OCI-M2 (cell line): ENCODE data around the gene KRTAP4-11.
"Not testable (repeated sequence)": the region's sequence is repeated elsewhere in the genome, so short reads cannot be mapped to it uniquely, and the experiment has no call there.

Experiments used
- DNase-seq: peaks from one replicate; lab custom pipeline; 2025; ENCODE audit not compliant: unreplicated experiment; lab: John Stamatoyannopoulos, UW

Gene KRTAP4-11

DNA sequence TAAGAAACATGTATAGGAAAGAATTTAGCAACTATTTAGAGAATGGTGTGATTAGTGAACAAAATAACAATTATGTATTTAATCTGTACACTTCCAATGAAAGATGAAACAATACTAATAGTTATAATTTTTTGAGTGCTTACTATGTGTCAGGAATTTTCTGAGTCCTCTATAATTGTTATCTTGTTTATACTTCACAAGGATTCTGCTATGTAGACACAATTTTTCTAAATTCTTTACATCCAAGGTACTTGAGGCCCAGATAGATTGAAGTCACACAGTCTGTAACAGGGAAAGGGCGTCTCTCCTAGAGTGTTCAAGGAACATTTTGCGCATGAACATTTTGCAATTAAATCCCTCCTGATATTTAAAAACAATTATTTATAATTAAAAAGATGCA lies 6.9 kb upstream of the KRTAP4-11 start:
- no peak for DNase-seq

DNA sequence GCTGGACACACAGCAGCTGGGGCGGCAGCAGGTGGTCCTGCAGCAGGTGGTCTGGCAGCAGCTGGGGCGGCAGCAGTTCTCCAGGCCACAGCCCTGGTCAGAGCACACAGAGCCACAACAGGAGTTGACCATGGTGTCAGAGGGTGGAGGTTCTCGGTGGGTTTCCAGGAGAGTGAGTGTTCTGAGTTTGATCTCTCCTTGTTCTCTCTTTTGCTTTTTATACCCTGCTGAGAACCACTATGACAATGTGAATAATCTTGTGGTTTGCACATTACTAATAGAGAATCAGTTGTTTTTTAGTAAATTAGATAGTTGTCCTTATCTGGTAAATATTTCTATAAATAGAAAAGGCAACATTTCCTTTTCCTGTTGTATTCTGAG lies 5.8 kb upstream of the KRTAP4-11 start, which contains the start of gene KRTAP4-12:
Gene KRTAP4-12, minus strand, starts transcription at position 192 of the 381 bp plus-strand sequence. Its CDS starts 60 bp downstream, at position 132.
- DNase-seq: not testable (repeated sequence)

DNA sequence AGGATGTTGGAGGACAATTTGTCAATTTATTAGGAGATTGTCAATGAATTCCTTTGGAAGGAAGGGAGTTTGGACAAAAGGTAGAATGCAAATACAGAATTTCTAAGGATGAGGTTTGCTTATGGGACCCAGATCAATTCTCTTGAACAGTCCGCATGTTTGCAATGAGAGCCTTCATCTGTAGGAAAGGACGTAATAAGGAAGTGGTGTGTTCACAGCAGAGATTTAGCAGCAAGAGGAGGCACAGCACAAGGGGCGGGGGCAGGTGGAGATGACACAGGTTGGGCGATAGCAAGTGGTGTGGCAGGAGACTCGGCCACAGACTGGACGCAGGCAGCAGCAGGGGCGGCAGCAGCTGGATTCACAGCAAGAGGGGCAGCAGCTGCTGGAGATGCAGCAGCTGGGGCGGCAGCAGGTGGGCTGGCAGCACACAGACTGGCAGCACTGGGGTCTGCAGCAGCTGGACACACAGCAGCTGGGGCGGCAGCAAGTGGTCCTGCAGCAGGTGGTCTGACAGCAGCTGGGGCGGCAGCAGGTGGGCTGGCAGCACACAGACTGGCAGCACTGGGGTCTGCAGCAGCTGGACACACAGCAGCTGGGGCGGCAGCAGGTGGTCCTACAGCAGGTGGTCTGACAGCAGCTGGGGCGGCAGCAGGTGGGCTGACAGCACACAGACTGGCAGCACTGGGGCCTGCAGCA lies 5.3 kb upstream of the KRTAP4-11 start:
- not testable (repeated sequence) for DNase-seq

DNA sequence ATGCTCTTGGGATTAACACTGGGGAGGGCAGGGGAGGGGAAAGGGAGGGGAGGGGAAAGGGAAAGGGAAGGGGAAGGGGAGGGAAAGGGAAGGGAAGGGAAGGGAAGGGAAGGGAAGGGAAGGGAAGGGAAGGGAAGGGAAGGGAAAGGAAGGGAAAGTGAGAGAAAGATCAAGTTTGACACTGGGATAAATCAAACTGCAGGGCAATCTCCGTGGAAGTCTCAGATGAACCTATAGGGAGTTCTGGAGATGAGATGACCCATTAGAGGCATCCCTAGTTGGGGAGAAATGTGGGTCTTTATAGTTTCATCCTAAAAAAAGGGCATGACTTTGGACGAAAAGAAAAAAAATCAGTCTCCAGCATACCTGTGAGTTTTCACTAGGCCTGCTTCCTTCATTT lies 3.6 kb upstream of the KRTAP4-11 start:
- DNase-seq: no peak

DNA sequence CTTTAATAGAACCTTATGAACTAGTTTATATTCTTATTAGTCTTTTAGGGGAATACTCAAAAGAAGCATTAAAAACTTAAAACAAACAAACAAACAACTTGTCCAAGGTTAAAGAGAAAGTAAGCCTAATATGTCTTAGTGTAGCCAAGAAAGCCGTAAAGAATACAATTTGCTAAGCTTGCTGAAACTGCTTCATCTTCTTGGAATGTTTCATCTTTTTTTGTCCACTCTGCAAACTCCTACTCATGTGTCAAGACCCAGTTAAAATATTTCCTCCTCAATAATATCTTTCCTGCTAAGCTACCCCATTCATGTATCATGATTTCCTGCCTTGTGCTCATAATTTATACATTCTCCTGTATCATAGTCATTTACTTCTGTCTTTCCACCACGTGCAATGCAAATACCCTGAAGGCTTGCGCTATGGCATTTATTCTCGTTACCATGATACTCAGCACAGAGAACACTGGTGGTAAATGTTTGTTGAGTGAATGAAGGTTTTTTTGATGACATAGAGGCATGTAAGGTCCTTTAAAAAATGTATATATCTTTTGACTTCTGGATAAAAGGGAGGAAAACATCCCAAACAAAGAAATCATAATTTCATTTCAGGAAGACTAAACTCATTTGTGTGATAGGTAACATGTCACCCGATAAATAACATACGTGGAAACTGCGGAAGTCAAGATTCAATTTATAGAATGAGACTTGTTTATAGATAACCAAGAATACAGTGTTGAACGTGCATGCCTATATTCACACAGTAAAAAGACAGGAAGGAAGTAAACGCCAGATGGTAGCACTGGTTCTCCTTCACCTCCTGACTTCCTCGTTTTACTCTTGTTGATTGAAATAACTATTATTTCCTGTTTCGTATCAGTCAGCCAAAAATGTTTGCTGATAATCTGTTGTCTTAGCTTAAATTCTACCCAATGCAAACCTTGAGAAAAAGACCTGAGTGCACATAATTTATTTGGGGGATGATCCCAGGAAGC lies 1.8 kb upstream of the KRTAP4-11 start:
- not testable (repeated sequence) for DNase-seq

DNA sequence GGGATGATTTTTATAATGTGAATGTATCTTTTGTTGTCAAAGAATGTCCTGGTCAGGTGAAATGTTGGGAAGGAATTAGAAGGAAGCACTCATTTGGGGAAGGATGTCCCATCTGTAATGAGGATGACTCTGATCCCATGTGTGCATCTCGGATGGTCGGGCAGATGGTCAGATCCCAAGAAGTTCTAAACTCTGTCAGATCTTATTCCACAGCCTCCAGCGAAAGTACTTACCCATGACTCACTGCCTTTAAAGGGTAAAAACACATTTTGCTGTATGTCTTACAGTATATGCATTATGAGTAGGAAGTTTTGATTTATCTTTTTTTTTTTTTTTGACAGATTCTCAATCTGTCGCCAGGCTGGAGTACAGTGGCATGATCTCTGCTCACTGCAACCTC lies 548 bp upstream of the KRTAP4-11 start:
- no peak for DNase-seq

DNA sequence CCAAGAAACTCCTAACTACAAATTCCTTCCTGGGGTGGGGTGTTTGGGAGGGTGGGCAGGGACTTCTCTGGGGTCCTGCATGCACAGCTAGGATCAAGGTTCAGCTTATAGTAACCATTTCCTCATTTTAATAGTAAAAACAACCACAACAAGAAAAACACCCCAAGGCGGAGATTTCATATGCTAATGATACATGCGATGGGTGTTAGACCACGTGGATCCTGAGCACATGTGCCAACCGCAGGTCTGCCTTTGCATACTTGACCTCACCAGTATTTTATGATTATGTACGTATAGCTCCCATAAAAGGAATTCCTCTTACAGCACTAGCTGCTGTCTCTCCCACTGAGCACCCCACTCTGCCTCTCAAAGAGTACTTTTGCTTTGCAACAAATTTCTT lies 1.9 kb downstream of the KRTAP4-11 start:
- no peak for DNase-seq

DNA sequence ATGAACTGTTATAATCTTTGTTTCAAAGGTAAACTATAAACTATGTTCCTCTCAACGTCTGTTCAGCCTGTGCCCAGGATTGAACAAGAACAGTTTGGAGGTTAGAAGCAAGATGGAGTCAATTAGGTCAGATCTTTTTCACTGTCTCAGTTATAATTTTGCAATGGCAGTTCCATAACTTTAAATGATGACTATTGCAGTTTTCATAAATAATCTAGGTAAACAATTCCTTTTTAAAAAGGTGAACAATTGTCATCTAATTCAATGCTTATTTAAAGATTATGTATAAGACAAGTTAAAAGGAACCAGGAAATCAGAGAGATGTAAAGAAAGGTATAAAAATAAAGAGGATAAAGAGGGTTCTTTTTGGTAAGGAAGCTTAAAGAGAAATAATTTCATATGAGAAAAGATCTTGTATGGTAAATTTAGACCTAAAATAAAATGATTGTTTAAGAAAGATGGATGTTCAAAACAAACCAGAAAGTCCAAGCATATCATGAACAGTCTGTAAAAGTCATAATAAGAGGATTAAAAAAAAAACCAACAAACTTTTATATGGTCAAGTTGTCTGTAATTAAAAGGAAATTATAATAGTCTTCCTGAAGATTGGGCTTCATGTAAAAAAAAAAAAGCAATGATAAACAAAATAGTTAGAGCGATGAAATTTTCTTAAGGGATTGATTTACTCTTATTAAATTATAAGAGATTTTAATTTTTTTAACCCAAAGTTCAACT lies 6.9 kb downstream of the KRTAP4-11 start:
- DNase-seq: no peak

DNA sequence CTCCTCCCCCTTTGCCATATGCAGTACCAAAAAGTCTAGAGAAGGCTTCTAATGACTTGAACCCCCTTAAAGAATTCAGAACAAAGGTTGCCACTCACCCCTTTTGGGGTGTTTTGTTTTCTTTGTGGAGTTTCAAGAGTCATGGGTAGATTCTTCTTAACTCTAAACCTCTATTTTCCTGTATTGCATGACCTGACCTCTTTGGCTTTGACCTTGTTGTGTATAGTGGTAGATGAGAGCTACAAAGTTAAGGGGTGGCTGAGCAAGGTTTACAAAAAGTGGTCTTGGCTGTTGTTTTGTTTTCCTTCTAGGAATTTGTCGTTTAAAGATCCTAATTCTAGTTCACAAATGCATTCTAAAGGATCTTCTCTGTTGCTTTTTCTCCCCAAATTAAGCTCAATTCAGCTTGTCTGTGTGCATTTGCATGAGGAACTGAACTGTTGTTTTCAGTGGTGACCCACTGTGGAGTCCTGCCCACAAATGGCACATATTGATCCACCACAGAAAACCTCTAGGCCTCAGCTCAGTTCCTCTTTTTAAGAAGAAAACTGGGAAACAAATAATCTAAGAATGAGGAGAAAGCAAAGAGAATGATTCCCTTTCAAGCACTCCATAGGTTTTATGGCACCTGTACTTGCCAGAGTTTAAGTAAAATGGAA lies 9.3 kb downstream of the KRTAP4-11 start:
- not testable (repeated sequence) for DNase-seq

DNA sequence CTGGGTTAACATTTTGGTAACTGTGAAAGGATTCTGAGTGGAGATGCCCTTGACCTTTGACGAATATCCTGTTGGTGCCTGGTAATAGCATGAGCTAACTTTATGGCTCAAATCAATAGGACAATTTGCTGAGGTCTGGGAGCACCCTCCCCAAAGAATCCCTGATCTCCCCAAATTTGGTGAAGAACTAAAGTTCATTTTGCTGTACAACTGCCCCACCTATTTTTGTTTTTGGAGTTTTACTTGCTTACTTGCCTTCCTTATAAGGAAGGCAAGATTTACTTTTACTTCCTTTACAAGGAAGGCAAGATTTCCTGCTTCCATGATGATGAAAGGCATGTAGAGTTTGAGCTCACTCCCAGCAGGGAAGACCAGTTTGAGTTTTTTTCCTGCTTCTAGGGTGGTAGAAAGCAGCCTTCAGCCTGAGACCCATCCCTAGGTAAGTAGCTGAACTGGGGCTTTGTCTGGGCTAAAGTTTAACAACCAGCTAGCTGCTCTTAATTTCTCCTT lies 10.2 kb downstream of the KRTAP4-11 start:
- no peak for DNase-seq

DNA sequence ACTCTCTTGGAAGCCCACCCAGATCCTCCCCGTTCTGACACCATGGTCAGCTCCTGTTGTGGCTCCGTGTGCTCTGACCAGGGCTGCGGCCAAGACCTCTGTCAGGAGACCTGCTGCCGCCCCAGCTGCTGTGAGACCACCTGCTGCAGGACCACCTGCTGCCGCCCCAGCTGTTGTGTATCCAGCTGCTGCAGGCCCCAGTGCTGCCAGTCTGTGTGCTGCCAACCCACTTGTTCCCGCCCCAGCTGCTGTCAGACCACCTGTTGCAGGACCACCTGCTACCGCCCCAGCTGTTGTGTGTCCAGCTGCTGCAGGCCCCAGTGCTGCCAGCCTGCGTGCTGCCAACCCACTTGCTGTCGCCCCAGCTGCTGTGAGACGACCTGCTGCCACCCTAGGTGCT lies 12.8 kb downstream of the KRTAP4-11 start, which contains the start of gene KRTAP4-9:
Gene KRTAP4-9, plus strand, starts transcription at position 43 of the 400 bp plus-strand sequence. Its CDS starts 0 bp downstream, at position 43.
- DNase-seq: not testable (repeated sequence)

DNA sequence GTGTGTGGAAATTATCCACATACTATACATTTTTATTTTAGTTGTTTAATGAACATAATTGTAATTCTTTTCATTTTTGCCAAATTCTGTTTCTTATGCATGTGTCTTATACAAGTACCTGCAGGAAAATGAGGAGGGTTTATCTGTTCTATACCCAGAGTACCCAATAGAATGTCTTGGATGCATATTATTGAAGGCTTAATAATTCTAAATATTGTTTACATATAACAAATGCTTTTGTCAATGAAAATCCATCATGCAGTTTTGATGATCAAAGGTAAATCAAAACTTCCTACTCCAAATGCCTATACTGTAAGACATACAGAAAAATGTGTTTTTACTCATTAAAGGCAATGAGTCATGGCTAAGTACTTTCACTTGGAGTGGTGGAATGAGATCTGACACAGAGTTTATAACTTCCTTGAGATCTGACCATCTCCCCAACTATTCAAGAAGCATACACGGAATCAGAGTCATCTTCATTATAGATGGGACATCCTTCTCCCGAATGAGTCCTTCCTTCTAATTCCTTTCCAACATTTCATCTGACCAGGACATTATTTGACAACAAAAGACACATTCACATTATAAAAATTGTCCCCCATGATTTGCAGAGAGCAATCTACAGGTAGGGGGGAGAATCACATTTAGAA lies 13.7 kb downstream of the KRTAP4-11 start:
- DNase-seq: not testable (repeated sequence)

DNA sequence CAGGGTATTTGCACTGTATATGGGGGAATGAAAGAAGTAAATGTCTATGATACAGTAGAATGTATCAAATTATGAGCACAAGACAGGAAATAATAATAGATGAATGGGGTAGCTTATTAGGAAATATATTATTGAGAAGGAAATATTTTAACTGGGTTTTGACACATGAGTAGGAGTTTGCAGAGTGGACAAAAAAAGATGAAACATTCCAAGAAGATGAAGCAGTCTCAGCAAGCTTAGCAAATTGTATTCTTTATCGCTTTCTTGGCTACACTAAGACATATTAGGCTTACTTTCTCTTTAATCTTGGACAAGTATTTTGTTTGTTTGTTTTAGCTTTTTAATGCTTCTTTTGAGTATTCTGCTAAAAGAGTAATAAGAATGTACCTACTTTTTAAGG lies 14.3 kb downstream of the KRTAP4-11 start:
- no peak for DNase-seq

DNA sequence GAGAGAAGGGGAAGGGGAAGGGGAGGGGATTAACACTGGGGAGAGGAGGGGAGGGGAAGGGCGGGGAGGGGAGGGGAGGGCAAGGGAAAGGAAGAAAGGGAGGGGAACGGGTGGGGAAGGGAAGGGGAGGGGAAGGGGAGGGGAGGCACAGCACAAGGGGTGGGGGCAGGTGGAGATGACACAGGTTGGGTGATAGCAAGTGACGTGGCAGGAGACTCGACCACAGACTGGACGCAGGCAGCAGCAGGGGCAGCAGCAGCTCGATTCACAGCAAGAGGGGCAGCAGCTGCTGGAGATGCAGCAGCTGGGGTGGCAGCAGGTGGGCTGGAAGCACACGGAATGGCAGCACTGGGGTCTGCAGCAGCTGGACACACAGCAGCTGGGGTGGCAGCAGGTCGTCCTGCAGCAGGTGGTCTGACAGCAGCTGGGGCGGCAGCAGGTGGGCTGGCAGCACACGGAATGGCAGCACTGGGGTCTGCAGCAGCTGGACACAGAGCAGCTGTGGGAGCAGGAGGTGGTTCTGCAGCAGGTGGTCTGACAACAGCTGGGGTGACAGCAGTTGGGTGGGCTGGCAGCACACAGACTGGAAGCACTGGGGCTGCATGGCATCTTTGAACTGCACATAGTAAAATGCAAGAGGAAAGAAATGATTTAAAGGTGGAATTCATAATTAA lies 16.4 kb downstream of the KRTAP4-11 start, which contains the start of gene KRTAP4-16:
Gene KRTAP4-16, minus strand, starts transcription at position 624 of the 674 bp plus-strand sequence. Its CDS starts 0 bp downstream, at position 624.
- no peak for DNase-seq

DNA sequence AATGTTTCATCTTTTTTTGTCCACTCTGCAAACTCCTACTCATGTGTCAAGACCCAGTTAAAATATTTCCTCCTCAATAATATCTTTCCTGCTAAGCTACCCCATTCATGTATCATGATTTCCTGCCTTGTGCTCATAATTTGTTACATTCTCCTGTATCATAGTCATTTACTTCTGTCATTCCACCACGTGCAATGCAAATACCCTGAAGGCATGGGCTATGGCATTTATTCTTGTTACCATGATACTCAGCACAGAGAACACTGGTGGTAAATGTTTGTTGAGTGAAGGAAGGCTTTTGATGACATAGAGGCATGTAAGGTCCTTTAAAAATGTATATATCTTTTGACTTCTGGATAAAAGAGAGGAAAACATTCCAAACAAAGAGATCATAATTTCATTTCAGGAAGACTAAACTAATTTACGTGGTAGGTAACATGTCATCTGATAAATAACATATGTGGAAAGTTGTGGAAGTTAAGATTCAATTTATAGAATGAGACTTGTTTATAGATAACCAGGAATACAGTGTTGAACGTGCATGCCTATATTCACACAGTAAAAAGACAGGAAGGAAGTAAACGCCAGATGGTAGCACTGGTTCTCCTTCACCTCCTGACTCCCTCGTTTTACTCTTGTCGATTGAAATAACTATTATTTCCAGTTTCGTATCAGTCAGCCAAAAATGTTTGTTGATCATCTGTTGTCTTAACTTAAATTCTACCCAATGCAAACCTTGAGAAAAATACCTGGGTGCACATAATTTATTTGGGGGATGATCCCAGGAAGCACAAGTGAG lies 18.3 kb downstream of the KRTAP4-11 start:
- DNase-seq: not testable (repeated sequence)

DNA sequence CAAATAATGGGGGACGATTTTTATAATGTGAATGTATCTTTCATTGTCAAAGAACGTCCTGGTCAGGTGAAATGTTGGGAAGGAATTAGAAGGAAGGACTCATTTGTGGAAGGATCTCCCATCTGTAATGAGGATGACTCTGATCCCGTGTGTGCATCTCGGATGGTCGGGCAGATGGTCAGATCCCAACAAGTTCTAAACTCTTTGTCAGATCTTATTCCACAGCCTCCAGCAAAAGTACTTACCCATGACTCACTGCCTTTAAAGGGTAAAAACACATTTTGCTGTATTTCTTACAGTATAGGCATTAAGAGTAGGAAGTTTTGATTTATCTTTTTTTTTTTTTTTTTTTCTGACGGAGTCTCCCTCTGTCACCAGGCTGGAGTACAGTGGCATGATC lies 19.7 kb downstream of the KRTAP4-11 start:
- no peak for DNase-seq

DNA sequence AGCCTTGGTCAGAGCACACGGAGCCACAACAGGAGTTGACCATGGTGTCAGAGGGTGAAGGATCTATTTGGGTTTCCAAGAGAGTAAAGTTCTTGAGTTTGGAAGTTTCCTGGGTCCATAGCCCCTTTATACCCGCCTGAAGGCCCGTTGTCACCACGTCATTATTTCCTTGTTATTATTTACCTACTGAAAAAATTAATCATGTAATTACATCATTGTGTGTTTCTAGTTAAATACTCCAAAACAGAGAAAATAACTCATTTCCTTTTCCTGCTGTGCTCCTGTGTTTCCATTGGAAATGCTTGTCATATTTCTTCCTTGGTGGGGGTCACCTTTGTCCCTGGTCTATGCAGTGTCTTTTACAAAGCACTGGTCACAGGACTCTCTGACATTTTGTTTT lies 20.1 kb downstream of the KRTAP4-11 start, which contains the start of gene KRTAP4-8:
Gene KRTAP4-8, minus strand, starts transcription at position 101 of the 400 bp plus-strand sequence. Its CDS starts 58 bp downstream, at position 43.
- DNase-seq: no peak

DNA sequence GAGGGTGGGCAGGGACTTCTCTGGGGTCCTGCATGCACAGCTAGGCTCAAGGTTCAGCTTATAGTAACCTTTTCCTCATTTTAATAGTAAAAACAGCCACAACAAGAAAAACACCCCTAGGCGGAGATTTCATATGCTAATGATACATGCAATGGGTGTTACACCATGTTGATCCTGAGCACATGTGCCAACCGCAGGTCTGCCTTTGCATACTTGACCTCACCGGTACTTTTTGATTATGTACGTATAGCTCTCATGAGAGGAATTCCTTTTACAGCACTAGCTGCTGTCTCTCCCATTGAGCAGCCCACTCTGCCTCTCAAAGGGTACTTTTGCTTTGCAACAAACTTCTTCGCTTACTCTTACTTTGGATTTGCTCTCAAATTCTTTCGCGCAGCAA lies 22.1 kb downstream of the KRTAP4-11 start:
- DNase-seq: no peak
